Spinal cord (tissue), 10 donors: ENCODE data around the gene DCC. TPM values are rescaled to one million over a fixed set of nuclear protein-coding genes. Genes with fewer than 3 reads are reported as not detected.

ENCODE experiments used
- DNase-seq, 6 donors: peaks; one replicate each; pipeline versions ENCODE4 v3.0.0 to v3.0.0-alpha.2; 2013 to 2015; ENCODE audit warnings: low spot score in 6 of 6, low read depth in 4 of 6
- H3K27ac ChIP-seq: one replicate; pipeline ENCODE4 v1.5.1; 2013; ENCODE audit warnings: low read depth, low read length, control low read depth
- H3K27me3 ChIP-seq: one replicate; pipeline ENCODE4 v1.6.1; 2013; ENCODE audit warnings: low read length; ENCODE audit not compliant: control insufficient read depth, insufficient read depth
- H3K36me3 ChIP-seq: one replicate; pipeline ENCODE4 v1.6.1; 2013; ENCODE audit warnings: low read length; ENCODE audit not compliant: control insufficient read depth, insufficient read depth
- H3K4me1 ChIP-seq: one replicate; pipeline ENCODE4 v1.6.1; 2013; ENCODE audit warnings: low read length; ENCODE audit not compliant: control insufficient read depth, insufficient read depth
- H3K4me3 ChIP-seq: one replicate; pipeline ENCODE4 v1.5.1; 2013; ENCODE audit warnings: low read depth, low read length, control low read depth
- H3K9me3 ChIP-seq: one replicate; pipeline ENCODE4 v1.6.1; 2013; ENCODE audit warnings: low read length; ENCODE audit not compliant: control insufficient read depth, insufficient read depth
- WGBS: methylation state at CpG from one replicate; pipeline ENCODE4 v1.1.5; 2013; ENCODE audit warnings: missing lambda C conversion rate; ENCODE audit not compliant: insufficient coverage; 5-methylcytosine and 5-hydroxymethylcytosine counted together
- polyA plus RNA-seq, 2 donors: library from polyadenylated mRNA; unstranded; fragments of 120-200 nt; gene quantifications; one replicate each; pipeline ENCODE4 v1.2.1, GENCODE V29; 2013; ENCODE audit not compliant: insufficient read length in 2 of 2
- total RNA-seq, 2 donors: library from RNA; depleted of rRNA in 1 of 2; stranded (reverse); fragments of 120-200 nt in 1 of 2; fragments of >200 nt in 1 of 2; gene quantifications; one replicate each; pipeline versions ENCODE4 v1.2.3 to v1.2.4, GENCODE V29; 2013 to 2014
- donor health status: healthy.

DCC gene
- total and polyA plus RNA-seq, 4 donors, result 13.8 to 27.3 (median 17.2) TPM

- H3K36me3 ChIP-seq, result no peaks in the 10 kb centered on the region
- peak in 1 of 6 donors; percentile 12 for DNase-seq
- H3K9me3 ChIP-seq, result no peaks in the 10 kb centered on the region
- H3K27me3 ChIP-seq, result no peaks in the 10 kb centered on the region
- no peaks in the 10 kb centered on the region for H3K4me1 ChIP-seq
- no peak overlapping the region for H3K27ac ChIP-seq
- no peak overlapping the region for H3K4me3 ChIP-seq
- 11% methylated on average over 2 of the region's 4 CpGs for WGBS
These were observed 125.4 kb downstream of the DCC start for GRCh38 chr18:52465391-52465790.

- H3K4me3 ChIP-seq, result no peak overlapping the region
- DNase-seq, result no peak
- H3K36me3 ChIP-seq, result no peaks in the 10 kb centered on the region
- H3K27me3 ChIP-seq, result no peaks in the 10 kb centered on the region
- no peaks in the 10 kb centered on the region for H3K9me3 ChIP-seq
- H3K4me1 ChIP-seq, result no peaks in the 10 kb centered on the region
- no peak overlapping the region for H3K27ac ChIP-seq
- no CpG with 5 or more reads among the region's 1 CpG for WGBS
These were observed 128.5 kb downstream of the DCC start for GRCh38 chr18:52468496-52468895.

- no peak for DNase-seq
- Histone ChIP-seq H3K27ac (no peak overlapping the region), H3K4me1 (no peaks in the 10 kb centered on the region), H3K4me3 (no peak overlapping the region), H3K9me3 (no peaks in the 10 kb centered on the region), H3K27me3 (no peaks in the 10 kb centered on the region), H3K36me3 (no peaks in the 10 kb centered on the region)
- no CpG with 5 or more reads among the region's 3 CpGs for WGBS
These were observed 135.3 kb downstream of the DCC start for GRCh38 chr18:52475325-52475724.

- DNase-seq, result no peak
- Histone ChIP-seq H3K9me3 (no peaks in the 10 kb centered on the region), H3K4me1 (no peaks in the 10 kb centered on the region), H3K4me3 (no peak overlapping the region), H3K27ac (no peak overlapping the region), H3K27me3 (no peaks in the 10 kb centered on the region), H3K36me3 (no peaks in the 10 kb centered on the region)
- 89% methylated on average over 3 of the region's 6 CpGs for WGBS
These were observed 141.1 kb downstream of the DCC start for GRCh38 chr18:52481116-52481515.

- H3K4me3 ChIP-seq, result no peak overlapping the region
- no peak overlapping the region for H3K27ac ChIP-seq
- H3K27me3 ChIP-seq, result no peaks in the 10 kb centered on the region
- WGBS, result no CpG with 5 or more reads among the region's 2 CpGs
- H3K36me3 ChIP-seq, result no peaks in the 10 kb centered on the region
- no peaks in the 10 kb centered on the region for H3K4me1 ChIP-seq
- DNase-seq, result peak in 1 of 6 donors; percentile 74
- no peaks in the 10 kb centered on the region for H3K9me3 ChIP-seq
These were observed 145.0 kb downstream of the DCC start for GRCh38 chr18:52484977-52485376.

- no peak overlapping the region for H3K4me3 ChIP-seq
- WGBS, result no CpG with 5 or more reads among the region's 6 CpGs
- no peak for DNase-seq
- H3K9me3 ChIP-seq, result no peaks in the 10 kb centered on the region
- H3K36me3 ChIP-seq, result no peaks in the 10 kb centered on the region
- H3K27me3 ChIP-seq, result no peaks in the 10 kb centered on the region
- no peaks in the 10 kb centered on the region for H3K4me1 ChIP-seq
- H3K27ac ChIP-seq, result no peak overlapping the region
These were observed 146.1 kb downstream of the DCC start for GRCh38 chr18:52486052-52486451.

GRCh38 chr18:52489396-52490306, 149.7 kb downstream of the DCC start:
- 40% methylated on average over 2 of the region's 4 CpGs for WGBS
- peak in 1 of 6 donors; percentile 54 for DNase-seq
- no peak overlapping the region for H3K27ac ChIP-seq

GRCh38 chr18:52496426-52496825, 156.4 kb downstream of the DCC start:
- peaks cover 9% of the 10 kb centered on the region for H3K9me3 ChIP-seq
- no peak overlapping the region for H3K27ac ChIP-seq

More at GRCh38 chr18:52489396-52490306, 149.7 kb downstream of the DCC start:
- peaks cover 3% of the 10 kb centered on the region for H3K9me3 ChIP-seq
- H3K27me3 ChIP-seq, result no peaks in the 10 kb centered on the region
- H3K4me1 ChIP-seq, result no peaks in the 10 kb centered on the region
- H3K4me3 ChIP-seq, result no peak overlapping the region
- H3K36me3 ChIP-seq, result no peaks in the 10 kb centered on the region

GRCh38 chr18:52499016-52499415, 159.0 kb downstream of the DCC start:
- Histone ChIP-seq H3K27ac (no peak overlapping the region), H3K36me3 (no peaks in the 10 kb centered on the region), H3K27me3 (no peaks in the 10 kb centered on the region), H3K4me1 (no peaks in the 10 kb centered on the region), H3K4me3 (no peak overlapping the region), H3K9me3 (peaks cover 5% of the 10 kb centered on the region)
- no peak for DNase-seq
- WGBS, result 95% methylated on average over 4 of the region's 6 CpGs

More at GRCh38 chr18:52496426-52496825, 156.4 kb downstream of the DCC start:
- no peaks in the 10 kb centered on the region for H3K4me1 ChIP-seq
- H3K36me3 ChIP-seq, result no peaks in the 10 kb centered on the region
- H3K27me3 ChIP-seq, result no peaks in the 10 kb centered on the region
- H3K4me3 ChIP-seq, result no peak overlapping the region
- peak in 1 of 6 donors; percentile 73 for DNase-seq

GRCh38 chr18:52499644-52500043, 159.6 kb downstream of the DCC start:
- H3K4me1 ChIP-seq, result no peaks in the 10 kb centered on the region
- no peaks in the 10 kb centered on the region for H3K27me3 ChIP-seq
- DNase-seq, result no peak
- H3K4me3 ChIP-seq, result no peak overlapping the region
- H3K9me3 ChIP-seq, result peaks cover 5% of the 10 kb centered on the region
- no peak overlapping the region for H3K27ac ChIP-seq
- H3K36me3 ChIP-seq, result no peaks in the 10 kb centered on the region
- WGBS, result no CpG with 5 or more reads among the region's 3 CpGs
